ENCODE measurements around the gene LBH. TPM values are rescaled to one million over a fixed set of nuclear protein-coding genes. Genes with fewer than 3 reads are reported as not detected.

LBH gene
- total RNA-seq, 2 experiments from 2014 or later, result 127 to 130 TPM

- Mint-ChIP-seq H3K27me3 (no peaks in the 10 kb centered on the region), H3K9me3 (no peaks in the 10 kb centered on the region), H3K36me3 (ENCODE audit: low read depth) (peaks cover 9% of the 10 kb centered on the region), H3K27ac (peak overlapping the region; percentile 56), H3K4me1 (ENCODE audit: low read depth) (peaks cover 64% of the 10 kb centered on the region), H3K4me3 (no peak overlapping the region)
- ATAC-seq (peak; percentile 62), DNase-seq (peak; percentile 66)
- CTCF ChIA-PET, result interaction anchor here (0.9 to 1.9 kb wide), 3 partner anchors 9 to 61 kb away, joined by 3 to 7 read pairs (median 5); no protein-coding TSS in a partner anchor
- TF ChIP-seq CTCF (IDR thresholded peaks at IDR 0.05), result no peak
- POLR2A ChIA-PET, result interaction anchor here (1.0 to 2.6 kb wide), 5 partner anchors 10 to 37 kb away, joined by 3 to 9 read pairs (median 3); no protein-coding TSS in a partner anchor
- intact Hi-C loops (cut with micrococcal nuclease), result no loop called here
These were observed 45.1 kb downstream of the LBH start for GRCh38 chr2:30276455-30276911.

GRCh38 chr2:30277582-30277981 is 46.2 kb downstream of the LBH start:
- TF ChIP-seq CTCF (IDR thresholded peaks at IDR 0.05), result no peak
- ChIA-PET CTCF (interaction anchor here (1.5 kb wide), 1 partner anchor 10 kb away, joined by 5 read pairs; no protein-coding TSS in a partner anchor), POLR2A (no interaction called here)
- no peak overlapping the region for H3K27ac Mint-ChIP-seq
- intact Hi-C loops (cut with micrococcal nuclease), result no loop called here
- peaks cover 58% of the 10 kb centered on the region for H3K4me1 Mint-ChIP-seq (ENCODE audit: low read depth)
- DNase-seq, result peak; percentile 42
- no peak for ATAC-seq
- no peaks in the 10 kb centered on the region for H3K9me3 Mint-ChIP-seq
- H3K4me3 Mint-ChIP-seq, result no peak overlapping the region
- H3K27me3 Mint-ChIP-seq, result no peaks in the 10 kb centered on the region
- peaks cover 9% of the 10 kb centered on the region for H3K36me3 Mint-ChIP-seq (ENCODE audit: low read depth)

- intact Hi-C loops (cut with micrococcal nuclease), result no loop called here
- peaks cover 50% of the 10 kb centered on the region for H3K4me1 Mint-ChIP-seq (ENCODE audit: low read depth)
- TF ChIP-seq CTCF (IDR thresholded peaks at IDR 0.05), result no peak
- POLR2A ChIA-PET, result no interaction called here
- peaks cover 4% of the 10 kb centered on the region for H3K36me3 Mint-ChIP-seq (ENCODE audit: low read depth)
- H3K27me3 Mint-ChIP-seq, result no peaks in the 10 kb centered on the region
- CTCF ChIA-PET, result no interaction called here
- peak overlapping the region; percentile 13 for H3K27ac Mint-ChIP-seq
- no peaks in the 10 kb centered on the region for H3K9me3 Mint-ChIP-seq
- ATAC-seq (no peak), DNase-seq (no peak)
- no peak overlapping the region for H3K4me3 Mint-ChIP-seq
These were observed 47.1 kb downstream of the LBH start for GRCh38 chr2:30278419-30278818.

- ATAC-seq, result no peak
- H3K4me1 Mint-ChIP-seq (ENCODE audit: low read depth), result peaks cover 37% of the 10 kb centered on the region
- H3K27ac Mint-ChIP-seq, result no peak overlapping the region
- no peak overlapping the region for H3K4me3 Mint-ChIP-seq
- intact Hi-C loops (cut with micrococcal nuclease), result no loop called here
- ChIA-PET POLR2A (interaction anchor here (0.9 to 1.9 kb wide), 3 partner anchors 14 to 167 kb away, joined by 4 to 6 read pairs (median 5); partner anchors contain the start of gene LCLAT1), CTCF (interaction anchor here (0.9 to 2.4 kb wide), 4 partner anchors 19 to 139 kb away, joined by 3 to 7 read pairs (median 4); no protein-coding TSS in a partner anchor)
- H3K36me3 Mint-ChIP-seq (ENCODE audit: low read depth), result no peaks in the 10 kb centered on the region
- H3K9me3 Mint-ChIP-seq, result no peaks in the 10 kb centered on the region
- no peak for DNase-seq
- TF ChIP-seq CTCF (IDR thresholded peaks at IDR 0.05), result no peak
- no peaks in the 10 kb centered on the region for H3K27me3 Mint-ChIP-seq
These were observed 49.5 kb downstream of the LBH start for GRCh38 chr2:30280596-30281434.

GRCh38 chr2:30282081-30282480 is 50.7 kb downstream of the LBH start:
- intact Hi-C loops (cut with micrococcal nuclease), result no loop called here
- no peak for TF ChIP-seq CTCF (IDR thresholded peaks at IDR 0.05)
- ChIA-PET POLR2A (interaction anchor here (1.9 kb wide), 1 partner anchor 15 kb away, joined by 4 read pairs; no protein-coding TSS in a partner anchor), CTCF (interaction anchor here (0.9 to 2.4 kb wide), 4 partner anchors 8 to 117 kb away, joined by 3 to 7 read pairs (median 4); no protein-coding TSS in a partner anchor)
- H3K4me3 Mint-ChIP-seq, result no peak overlapping the region
- no peaks in the 10 kb centered on the region for H3K27me3 Mint-ChIP-seq
- no peaks in the 10 kb centered on the region for H3K9me3 Mint-ChIP-seq
- no peak overlapping the region for H3K27ac Mint-ChIP-seq
- H3K36me3 Mint-ChIP-seq (ENCODE audit: low read depth), result no peaks in the 10 kb centered on the region
- peaks cover 34% of the 10 kb centered on the region for H3K4me1 Mint-ChIP-seq (ENCODE audit: low read depth)
- DNase-seq (no peak), ATAC-seq (no peak)
